Endothelial cell of umbilical vein (primary cell): ENCODE data around the gene BSG. TPM values are rescaled to one million over a fixed set of nuclear protein-coding genes. Genes with fewer than 3 reads are reported as not detected.

Experiments used
- BruUV-seq: library from RNA; stranded (reverse); fragments of 400-500 nt; replicated peaks from 2 replicates; lab custom pipeline; 2021; lab: Mats Ljungman, UMichigan
- CTCF ChIA-PET: fragments of 300-600, 350-600 bp; sonication (Branson Sonifier 250); formaldehyde crosslinking; loops from one replicate; lab custom pipeline; 2021; ENCODE audit warnings: antibody characterized with exemption, inconsistent platforms; lab: Charles Lee
- POLR2A ChIA-PET: fragments of 300-600, 350-600 bp; sonication (Branson Sonifier 250); formaldehyde crosslinking; loops from one replicate; lab custom pipeline; 2021; ENCODE audit warnings: antibody characterized with exemption, inconsistent platforms; lab: Charles Lee
- DNase-seq: peaks from one replicate; pipeline ENCODE4 v3.0.0-alpha.2; 2011; ENCODE audit warnings: low read depth, low spot score
- FAIRE-seq: peaks from 2 replicates; lab custom pipeline; 2011; peaks lifted over from hg19 to GRCh38; lab: Jason Lieb, UNC
- H2AFZ ChIP-seq: 2 replicates; pipeline ENCODE4 v1.6.0; 2012; ENCODE audit warnings: low read depth, low read length, control low read depth, inconsistent platforms
- H3K27ac ChIP-seq: 2 replicates; pipeline ENCODE4 v1.5.1; 2011; ENCODE audit warnings: low read depth, mild to moderate bottlenecking, control low read depth, low read length, moderate library complexity; ENCODE audit not compliant: insufficient read depth
- H3K27me3 ChIP-seq, 2 experiments: 2 replicates each; pipeline versions ENCODE4 v1.6.0 to v1.6.1; 2011; ENCODE audit warnings: low read length in 2 of 2, mixed read lengths in 1 of 2; ENCODE audit not compliant: control insufficient read depth in 2 of 2, insufficient read depth in 2 of 2
- H3K36me3 ChIP-seq, 2 experiments: 2 replicates in 1 of 2; 3 replicates in 1 of 2; pipeline ENCODE4 v1.5.1; 2011; ENCODE audit warnings: low read length in 2 of 2, mild to moderate bottlenecking in 1 of 2, moderate library complexity in 1 of 2; ENCODE audit not compliant: control insufficient read depth in 2 of 2, insufficient read depth in 2 of 2; ENCODE audit errors: extremely low read depth in 1 of 2
- H3K4me1 ChIP-seq: 3 replicates; pipeline ENCODE4 v1.5.1; 2011; ENCODE audit warnings: mild to moderate bottlenecking, low read length; ENCODE audit not compliant: control insufficient read depth, insufficient read depth; ENCODE audit errors: extremely low read depth
- H3K4me2 ChIP-seq: 2 replicates; pipeline ENCODE4 v1.6.1; 2011; ENCODE audit warnings: low read length, control low read depth, mixed read lengths; ENCODE audit not compliant: insufficient read depth
- H3K4me3 ChIP-seq, 3 experiments: fragments of 200-600 bp in 1 of 3; sonication (generic), shearing (Covaris generic) in 1 of 3; replicated peaks in 1 of 3; 2 replicates each; pipeline ENCODE4 v1.5.1; 2011 to 2016; ENCODE audit warnings: control low read depth in 3 of 3, low read length in 3 of 3, mild to moderate bottlenecking in 2 of 3, inconsistent platforms in 1 of 3, low read depth in 1 of 3, moderate library complexity in 1 of 3; ENCODE audit not compliant: insufficient read depth in 1 of 3
- H3K79me2 ChIP-seq: 2 replicates; pipeline ENCODE4 v1.6.0; 2012; ENCODE audit warnings: low read length, inconsistent platforms; ENCODE audit not compliant: control insufficient read depth, insufficient read depth
- H3K9ac ChIP-seq: replicated peaks from 2 replicates; pipeline ENCODE3; 2011; ENCODE audit warnings: low read length, control low read depth; ENCODE audit not compliant: insufficient read depth; ENCODE audit errors: extremely low read depth
- H3K9me1 ChIP-seq: replicated peaks from 3 replicates; pipeline ENCODE4 v1.6.0; 2011; ENCODE audit warnings: mild to moderate bottlenecking, low read length; ENCODE audit not compliant: control insufficient read depth, insufficient read depth; ENCODE audit errors: extremely low read depth
- H3K9me3 ChIP-seq: replicated peaks from 2 replicates; pipeline ENCODE4 v1.5.1; 2012; ENCODE audit warnings: low read length, inconsistent platforms; ENCODE audit not compliant: control insufficient read depth, insufficient read depth
- H4K20me1 ChIP-seq: replicated peaks from 2 replicates; pipeline ENCODE3; 2011; ENCODE audit warnings: mild to moderate bottlenecking, low read length; ENCODE audit not compliant: control insufficient read depth, insufficient read depth; ENCODE audit errors: extremely low read depth
- EZH2 ChIP-seq: IDR thresholded peaks from 2 replicates; pipeline ENCODE4 v1.6.1; 2012; ENCODE audit warnings: borderline replicate concordance, low read depth, mild to moderate bottlenecking, moderate library complexity, low read length, inconsistent platforms; ENCODE audit not compliant: severe bottlenecking
- FOS ChIP-seq: IDR thresholded peaks from 2 replicates; pipeline ENCODE4 v1.6.1; 2011; ENCODE audit warnings: mild to moderate bottlenecking, low read length, moderate library complexity, borderline replicate concordance; ENCODE audit not compliant: insufficient read depth
- GATA2 ChIP-seq: IDR thresholded peaks from 2 replicates; pipeline ENCODE4 v1.7.0; 2011; ENCODE audit warnings: low read depth, mild to moderate bottlenecking, moderate library complexity, mixed read lengths, low read length; ENCODE audit not compliant: insufficient read length, insufficient read depth
- JUN ChIP-seq: IDR thresholded peaks from 2 replicates; pipeline ENCODE4 v1.6.1; 2011; ENCODE audit warnings: borderline replicate concordance, low read depth; ENCODE audit not compliant: insufficient read length, insufficient read depth
- MYC ChIP-seq: IDR thresholded peaks from one replicate; pipeline ENCODE4 v1.6.1; 2011; ENCODE audit warnings: mild to moderate bottlenecking, low read depth, low read length
- POLR2A ChIP-seq: IDR thresholded peaks from 2 replicates; pipeline ENCODE4 v1.6.1; 2012; ENCODE audit warnings: low read depth, mild to moderate bottlenecking, control low read depth, low read length
- POLR2AphosphoS5 ChIP-seq: IDR thresholded peaks from 2 replicates; pipeline ENCODE4 v1.6.1; 2012; ENCODE audit warnings: low read depth, mild to moderate bottlenecking, control low read depth, low read length, moderate library complexity; ENCODE audit not compliant: insufficient read depth
- dilution Hi-C: fragments of 300-500 bp; cut with MboI; formaldehyde crosslinking; loops from one replicate; pipeline ENCODE4 v1.15.0; 2019; ENCODE audit warnings: low sequenced_read_pairs; ENCODE audit not compliant: extremely low pct_ligation_motif_present
- intact Hi-C: fragments of 100-400 bp; cut with micrococcal nuclease; formaldehyde crosslinking; loops from one replicate; pipeline ENCODE4 v1.10.0; 2022
- polyA plus RNA-seq, 4 experiments: library from polyadenylated mRNA; depleted of rRNA in 3 of 4; stranded (reverse) in 3 of 4; unstranded in 1 of 4; fragments of >200 nt; gene quantifications; 2 replicates each; pipeline versions ENCODE4 v1.2.1 to v1.2.3, GENCODE V29; 2011 to 2012; ENCODE audit warnings: missing spikeins in 1 of 4
- total RNA-seq: library from RNA; stranded (reverse); gene quantifications from 2 replicates; pipeline ENCODE4 v1.2.3, GENCODE V29; 2021
- TF ChIP-seq, protein P1 (sequence below): IDR thresholded peaks from 2 replicates; pipeline ENCODE4 v1.6.1; 2011; ENCODE audit not compliant: insufficient read depth, insufficient read length
- TF ChIP-seq, protein P2 (sequence below), 2 donors: IDR thresholded peaks; 1 replicate in 1 of 2; 2 replicates in 1 of 2; pipeline ENCODE4 v1.5.1; 2011; ENCODE audit warnings: low read length in 2 of 2, mild to moderate bottlenecking in 2 of 2, moderate library complexity in 2 of 2, control low read depth in 1 of 2, inconsistent platforms in 1 of 2, low read depth in 1 of 2; ENCODE audit not compliant: insufficient read depth in 1 of 2; ENCODE audit errors: extremely low read depth in 1 of 2

The BSG gene
- total and polyA plus RNA-seq, 2 donors (not counting 3 experiments of a cell fraction or from before 2014, with no cell fraction given): 485 to 661 TPM

DNA sequence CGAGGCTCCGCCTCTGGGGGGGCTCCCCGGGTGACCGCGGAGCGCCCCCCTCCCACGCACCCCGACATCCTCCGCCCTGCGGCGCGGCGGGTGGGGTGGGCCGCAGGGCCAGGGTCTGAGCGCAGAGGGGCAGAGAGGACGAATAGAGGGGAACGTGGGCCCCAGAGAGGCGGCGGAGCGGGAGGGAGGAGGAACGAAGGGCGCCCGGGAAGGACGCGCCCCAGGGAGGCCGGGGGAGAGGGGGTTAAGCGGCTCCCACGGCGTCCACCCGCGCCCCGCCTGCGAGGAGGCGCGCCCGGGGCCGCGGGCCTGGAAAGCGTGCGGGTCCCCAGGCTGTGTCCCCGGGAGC is 18.3 kb downstream of the BSG start:
- Histone ChIP-seq H3K9ac (no peak overlapping the region), H3K79me2 (no peaks in the 10 kb centered on the region), H3K9me3 (no peaks in the 10 kb centered on the region), H4K20me1 (no peaks in the 10 kb centered on the region), H3K4me1 (no peaks in the 10 kb centered on the region), H2AFZ (no peak overlapping the region), H3K27me3 (peaks cover 10 to 13% of the 10 kb centered on the region in 2 experiments), H3K4me3 (no peak overlapping the region), H3K36me3 (no peaks in the 10 kb centered on the region), H3K9me1 (no peaks in the 10 kb centered on the region), H3K4me2 (no peak overlapping the region), H3K27ac (no peak overlapping the region)
- TF ChIP-seq GATA2: no peak
- TF ChIP-seq POLR2A: no peak
- no peak for TF ChIP-seq MYC
- no peak for TF ChIP-seq POLR2AphosphoS5
- TF ChIP-seq, protein P1, sequence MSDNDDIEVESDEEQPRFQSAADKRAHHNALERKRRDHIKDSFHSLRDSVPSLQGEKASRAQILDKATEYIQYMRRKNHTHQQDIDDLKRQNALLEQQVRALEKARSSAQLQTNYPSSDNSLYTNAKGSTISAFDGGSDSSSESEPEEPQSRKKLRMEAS: no peak
- no peak for TF ChIP-seq FOS
- TF ChIP-seq, protein P2, sequence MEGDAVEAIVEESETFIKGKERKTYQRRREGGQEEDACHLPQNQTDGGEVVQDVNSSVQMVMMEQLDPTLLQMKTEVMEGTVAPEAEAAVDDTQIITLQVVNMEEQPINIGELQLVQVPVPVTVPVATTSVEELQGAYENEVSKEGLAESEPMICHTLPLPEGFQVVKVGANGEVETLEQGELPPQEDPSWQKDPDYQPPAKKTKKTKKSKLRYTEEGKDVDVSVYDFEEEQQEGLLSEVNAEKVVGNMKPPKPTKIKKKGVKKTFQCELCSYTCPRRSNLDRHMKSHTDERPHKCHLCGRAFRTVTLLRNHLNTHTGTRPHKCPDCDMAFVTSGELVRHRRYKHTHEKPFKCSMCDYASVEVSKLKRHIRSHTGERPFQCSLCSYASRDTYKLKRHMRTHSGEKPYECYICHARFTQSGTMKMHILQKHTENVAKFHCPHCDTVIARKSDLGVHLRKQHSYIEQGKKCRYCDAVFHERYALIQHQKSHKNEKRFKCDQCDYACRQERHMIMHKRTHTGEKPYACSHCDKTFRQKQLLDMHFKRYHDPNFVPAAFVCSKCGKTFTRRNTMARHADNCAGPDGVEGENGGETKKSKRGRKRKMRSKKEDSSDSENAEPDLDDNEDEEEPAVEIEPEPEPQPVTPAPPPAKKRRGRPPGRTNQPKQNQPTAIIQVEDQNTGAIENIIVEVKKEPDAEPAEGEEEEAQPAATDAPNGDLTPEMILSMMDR (IDR thresholded peaks at IDR 0.05; ENCODE audit: extremely low read depth in 1 of 2, insufficient read depth in 1 of 2, low read depth in 1 of 2, low read length in 2 of 2): no peak
- TF ChIP-seq EZH2: no peak
- no peak for TF ChIP-seq JUN
- intact Hi-C loops (no loop called here), dilution Hi-C loops (no loop called here)
- FAIRE-seq (no peak), DNase-seq (no peak)
- ChIA-PET POLR2A (no interaction called here), CTCF (no interaction called here)
- no TSS peak for BruUV-seq
